ENCODE measurements around the gene ALG8.

ALG8 gene

DNA sequence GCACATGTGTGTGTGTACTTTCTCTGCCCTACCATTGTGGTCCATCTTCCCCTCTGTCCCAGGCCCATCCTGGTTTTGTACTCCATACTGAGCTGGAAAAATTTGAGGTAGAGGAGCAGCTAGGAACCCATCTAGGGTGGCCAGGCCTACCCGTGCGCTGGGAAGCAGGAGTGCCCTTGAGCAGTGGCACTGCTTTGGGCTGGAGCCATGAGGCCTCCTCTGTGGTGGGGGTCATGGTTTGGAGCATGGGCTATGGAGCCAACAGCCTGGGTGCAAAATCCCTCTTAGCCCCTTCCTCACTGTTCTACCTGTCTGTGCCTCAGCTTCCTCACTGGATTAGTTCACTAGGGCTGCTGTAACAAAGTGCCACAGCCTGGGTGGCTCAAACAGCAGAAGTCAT, 21.9 kb upstream of the ALG8 start:
- in situ Hi-C loops (cut with MboI; ENCODE audit: low sequenced_read_pairs): no loop called here

DNA sequence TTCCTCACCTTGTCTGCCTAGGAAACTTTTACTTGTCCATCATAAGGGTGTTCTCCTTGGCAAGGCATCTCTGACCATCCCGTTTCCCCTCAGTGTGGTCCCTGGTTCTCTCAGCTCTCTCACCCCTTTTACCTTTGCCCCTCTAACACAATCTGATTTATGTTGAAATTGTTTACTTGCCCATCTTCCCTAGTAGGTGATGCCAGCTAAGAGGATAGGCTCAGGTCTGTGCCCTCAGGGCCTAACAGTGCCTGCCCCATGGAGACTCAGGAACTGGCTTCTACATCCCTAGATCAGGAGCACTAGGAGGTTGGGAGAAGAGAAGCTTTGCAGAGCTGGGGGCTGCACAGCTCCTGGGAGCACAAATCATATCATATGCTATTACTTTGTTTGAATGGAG, 21.1 kb upstream of the ALG8 start:
- in situ Hi-C loops (cut with MboI; ENCODE audit: low sequenced_read_pairs): no loop called here

- in situ Hi-C loops (cut with MboI; ENCODE audit: low sequenced_read_pairs): no loop called here
Observed at GRCh38 chr11:78158987-78159652, 19.7 kb upstream of the ALG8 start.

DNA sequence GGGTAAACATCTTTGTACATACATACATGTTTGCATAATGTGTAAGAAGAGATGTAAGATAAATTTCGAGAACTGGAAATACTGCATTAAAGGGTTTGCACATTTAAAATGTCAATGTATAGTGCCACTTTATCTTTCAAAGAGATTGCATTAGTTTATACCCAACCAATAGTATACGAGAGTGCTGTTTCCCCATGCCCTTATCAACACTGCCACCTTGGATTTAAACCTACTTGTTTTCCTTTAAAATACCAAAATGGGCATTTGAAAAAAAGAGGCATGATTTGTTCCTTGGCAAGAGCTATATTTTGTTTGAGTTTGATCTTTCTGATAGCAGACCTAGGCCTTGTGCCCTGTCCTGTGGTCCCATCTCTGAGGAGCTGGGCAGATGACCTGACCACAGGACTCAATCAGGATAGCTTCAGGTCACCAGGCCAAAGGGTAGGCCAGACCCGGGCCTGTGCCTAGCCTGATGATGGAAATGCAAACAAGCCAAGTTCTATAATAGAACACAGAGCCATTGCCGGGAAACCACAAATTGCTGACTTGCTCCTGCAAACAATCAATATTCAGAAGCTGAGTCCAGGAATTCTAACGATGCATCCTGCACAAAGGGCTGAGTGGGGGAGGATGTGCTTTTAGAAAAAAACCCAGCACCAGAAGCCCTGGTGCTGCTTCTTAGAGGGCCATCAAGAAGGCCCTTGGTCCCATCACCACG, 16.9 kb upstream of the ALG8 start:
- in situ Hi-C loops (cut with MboI; ENCODE audit: low sequenced_read_pairs): no loop called here

- in situ Hi-C loops (cut with MboI; ENCODE audit: low sequenced_read_pairs): no loop called here
Observed at GRCh38 chr11:78151804-78152203, 12.4 kb upstream of the ALG8 start.

DNA sequence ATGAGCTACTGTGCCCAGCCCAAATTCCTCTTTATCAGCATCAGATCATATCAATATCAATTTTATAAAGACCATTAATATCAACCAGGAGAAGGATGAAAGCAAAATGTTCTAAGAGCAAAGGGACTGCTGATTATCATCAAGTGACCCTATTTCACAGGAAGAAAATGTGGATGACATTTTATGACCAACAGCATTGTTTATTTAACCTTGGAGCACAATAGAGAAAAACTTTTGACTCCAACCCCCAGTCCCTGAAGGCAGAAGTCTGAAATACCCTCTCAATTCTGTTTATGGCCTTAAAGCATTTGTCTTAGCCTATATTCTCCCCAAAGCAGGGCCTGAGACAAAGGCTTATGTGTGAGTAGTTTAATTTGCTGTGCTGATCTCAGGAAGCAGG, 11.3 kb upstream of the ALG8 start:
- in situ Hi-C loops (cut with MboI; ENCODE audit: low sequenced_read_pairs): no loop called here

GRCh38 chr11:78150346-78150745, 10.9 kb upstream of the ALG8 start:
- in situ Hi-C loops (cut with MboI; ENCODE audit: low sequenced_read_pairs): no loop called here

DNA sequence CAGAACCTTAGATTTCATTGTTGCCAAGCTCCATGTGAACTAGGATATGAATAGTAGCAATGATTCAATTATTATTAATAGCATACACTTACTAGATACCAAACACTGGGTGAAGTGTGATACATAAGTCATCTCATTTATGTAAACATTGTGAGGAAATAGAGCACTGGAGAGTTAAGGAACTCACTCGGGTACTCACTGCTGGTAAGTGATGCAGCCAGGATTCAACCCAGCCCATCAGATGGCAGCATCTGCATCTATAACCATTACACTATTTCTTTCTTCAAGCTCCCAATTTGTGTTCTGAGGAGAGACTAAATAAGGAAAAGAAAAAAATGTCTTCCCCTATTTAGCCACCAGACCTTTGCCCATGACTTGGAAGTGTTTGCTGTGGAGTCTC, 10.2 kb upstream of the ALG8 start:
- in situ Hi-C loops (cut with MboI; ENCODE audit: low sequenced_read_pairs): no loop called here

DNA sequence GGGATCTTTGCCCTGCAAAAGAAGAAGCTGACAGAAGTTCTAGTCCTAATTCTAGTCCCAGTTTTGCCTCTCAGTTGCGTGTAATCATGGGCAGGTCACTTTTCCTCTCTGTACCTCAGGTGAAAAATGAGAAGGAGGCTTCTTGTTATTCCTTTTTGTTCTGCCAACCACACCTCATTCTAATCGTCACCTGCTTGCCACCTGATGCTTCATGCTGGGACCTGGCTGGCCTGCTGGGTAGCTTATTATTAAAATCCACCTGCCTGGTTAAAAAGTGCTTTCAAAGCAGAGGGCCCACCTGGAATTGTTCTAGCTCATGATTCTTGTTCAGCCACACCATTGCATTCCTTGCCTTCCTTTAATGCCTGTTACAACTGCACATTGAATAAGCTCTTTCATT, 8.4 kb upstream of the ALG8 start:
- in situ Hi-C loops (cut with MboI; ENCODE audit: low sequenced_read_pairs): no loop called here

GRCh38 chr11:78145511-78146025, 6.1 kb upstream of the ALG8 start:
- in situ Hi-C loops (cut with MboI; ENCODE audit: low sequenced_read_pairs): no loop called here

DNA sequence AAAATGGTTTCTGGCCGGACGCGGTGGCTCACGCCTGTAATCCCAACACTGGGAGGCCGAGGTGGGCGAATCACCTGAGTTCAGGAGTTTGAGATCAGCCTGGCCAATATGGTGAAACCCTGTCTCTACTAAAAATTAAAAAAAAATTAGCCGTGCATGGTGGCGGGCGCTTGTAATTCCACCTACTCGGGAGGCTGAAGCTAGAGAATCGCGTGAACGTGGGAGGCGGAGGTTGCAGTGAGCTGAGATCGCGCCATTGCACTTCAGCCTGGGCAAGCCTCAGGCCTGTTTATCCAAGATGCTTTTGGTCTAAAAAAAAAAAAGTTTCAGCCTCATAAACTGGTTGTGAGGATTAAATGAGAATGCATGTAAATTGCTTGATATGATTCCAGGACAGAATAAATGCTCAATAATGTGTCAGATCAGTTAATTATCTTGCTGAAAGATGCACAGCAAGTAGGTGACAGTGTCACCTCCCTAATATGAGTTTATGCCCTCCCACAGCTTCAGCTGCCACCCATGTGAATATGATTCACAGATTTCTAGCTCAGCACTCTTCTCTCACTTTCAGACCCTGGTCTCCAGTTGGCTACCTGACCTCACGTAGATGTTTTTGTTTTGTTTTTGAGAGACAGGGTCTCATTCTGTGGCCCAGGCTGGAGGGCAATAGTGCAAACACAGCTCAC, 1.1 kb upstream of the ALG8 start:
- in situ Hi-C loops (cut with MboI; ENCODE audit: low sequenced_read_pairs): no loop called here

DNA sequence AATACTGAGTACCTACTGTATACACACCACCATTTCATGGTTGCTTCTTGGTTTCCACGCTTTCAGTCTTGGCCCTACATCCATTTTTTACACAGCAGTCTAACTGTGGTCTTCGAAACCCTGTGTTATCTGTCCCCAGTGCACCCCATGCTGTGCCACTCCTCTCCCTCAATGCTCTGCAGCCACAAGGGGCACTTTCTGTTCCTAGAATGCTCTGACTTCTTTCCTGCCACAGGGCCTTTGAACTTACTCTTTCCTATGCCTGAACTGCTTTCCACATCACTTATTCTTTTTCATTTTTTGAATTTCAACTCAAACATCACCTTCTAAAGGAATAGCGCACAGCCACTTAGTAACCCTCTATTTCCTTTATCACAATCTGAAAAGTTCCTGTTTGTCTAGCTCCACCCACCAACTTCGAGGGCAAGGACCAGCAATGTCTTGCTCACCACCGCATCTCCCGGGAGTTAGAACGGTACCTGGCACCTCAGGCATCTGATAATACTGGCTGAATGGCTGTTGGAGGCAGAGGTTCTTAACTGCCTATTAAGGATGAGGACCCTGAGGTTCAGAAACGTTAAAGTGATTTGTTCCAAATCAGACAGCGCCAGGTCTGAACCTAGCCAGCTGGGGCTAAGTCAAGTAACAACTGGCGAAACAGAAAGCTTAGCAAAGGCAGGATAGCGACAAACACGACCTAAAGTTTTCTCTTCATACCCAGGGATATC, 568 bp downstream of the ALG8 start:
- in situ Hi-C loops (cut with MboI; ENCODE audit: low sequenced_read_pairs): no loop called here

- in situ Hi-C loops (cut with MboI; ENCODE audit: low sequenced_read_pairs): no loop called here
Observed at GRCh38 chr11:78138291-78138690, 1.1 kb downstream of the ALG8 start.

- in situ Hi-C loops (cut with MboI; ENCODE audit: low sequenced_read_pairs): no loop called here
Observed at GRCh38 chr11:78132475-78132874, 7.0 kb downstream of the ALG8 start.

GRCh38 chr11:78131956-78132355, 7.5 kb downstream of the ALG8 start:
- in situ Hi-C loops (cut with MboI; ENCODE audit: low sequenced_read_pairs): no loop called here

- in situ Hi-C loops (cut with MboI; ENCODE audit: low sequenced_read_pairs): no loop called here
Observed at GRCh38 chr11:78127403-78127802, 12.0 kb downstream of the ALG8 start.

DNA sequence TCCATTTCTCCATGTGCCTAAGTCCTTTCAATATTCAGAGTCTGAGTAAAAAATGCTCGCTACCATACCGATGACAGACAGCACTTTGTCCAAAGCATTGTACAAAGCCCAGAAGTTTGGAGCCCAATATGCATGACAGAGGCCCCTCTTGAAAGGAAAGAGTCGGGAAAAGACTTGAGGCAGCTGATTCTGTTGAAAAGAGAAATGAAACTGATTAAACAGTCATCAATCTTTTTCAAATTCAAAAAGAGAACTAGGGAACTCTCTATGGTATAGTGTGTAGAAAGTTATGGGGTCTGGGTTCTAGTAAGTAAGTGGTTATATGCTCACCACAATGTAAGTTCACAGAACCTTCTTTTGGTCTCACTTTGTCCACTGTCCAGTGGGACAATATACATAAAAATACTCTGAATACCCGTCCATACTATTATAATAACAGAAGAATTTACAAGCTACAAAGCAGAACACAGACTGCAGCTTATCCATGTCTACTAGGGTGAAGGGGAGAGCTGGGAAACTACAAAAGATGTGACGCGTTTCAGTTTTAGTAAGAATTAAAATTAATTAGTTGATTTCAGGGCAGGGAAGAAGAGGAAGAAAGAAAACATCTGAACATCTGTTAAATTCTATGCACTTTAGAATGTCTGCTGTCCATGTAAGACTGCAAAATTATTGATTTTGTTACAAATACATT, 26.7 kb downstream of the ALG8 start:
- in situ Hi-C loops (cut with MboI; ENCODE audit: low sequenced_read_pairs): no loop called here

DNA sequence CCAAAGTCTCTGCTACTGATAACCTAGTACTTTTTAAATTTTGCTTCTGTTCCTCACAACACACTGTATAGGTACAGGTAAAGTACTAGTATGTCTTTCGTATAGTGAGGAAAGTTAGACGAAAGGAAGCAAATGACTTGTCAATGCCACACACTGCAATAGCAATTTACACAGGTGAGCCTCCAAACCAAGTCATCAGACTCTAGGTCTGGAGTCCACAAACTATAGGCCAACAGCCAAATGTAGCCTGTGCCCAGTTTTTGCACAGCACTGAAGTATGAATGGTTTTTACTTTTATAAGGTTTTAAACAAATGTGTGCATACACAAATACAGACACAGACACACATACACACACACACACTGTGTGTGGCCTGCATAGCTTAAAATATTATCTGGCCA, 28.1 kb downstream of the ALG8 start:
- in situ Hi-C loops (cut with MboI; ENCODE audit: low sequenced_read_pairs): no loop called here

- in situ Hi-C loops (cut with MboI; ENCODE audit: low sequenced_read_pairs): no loop called here
Observed at GRCh38 chr11:78110830-78111229, 28.6 kb downstream of the ALG8 start.

- in situ Hi-C loops (cut with MboI; ENCODE audit: low sequenced_read_pairs): no loop called here
Observed at GRCh38 chr11:78110351-78110750, 29.1 kb downstream of the ALG8 start.
